ENCODE measurements around the gene HSF5.

The HSF5 gene

DNA sequence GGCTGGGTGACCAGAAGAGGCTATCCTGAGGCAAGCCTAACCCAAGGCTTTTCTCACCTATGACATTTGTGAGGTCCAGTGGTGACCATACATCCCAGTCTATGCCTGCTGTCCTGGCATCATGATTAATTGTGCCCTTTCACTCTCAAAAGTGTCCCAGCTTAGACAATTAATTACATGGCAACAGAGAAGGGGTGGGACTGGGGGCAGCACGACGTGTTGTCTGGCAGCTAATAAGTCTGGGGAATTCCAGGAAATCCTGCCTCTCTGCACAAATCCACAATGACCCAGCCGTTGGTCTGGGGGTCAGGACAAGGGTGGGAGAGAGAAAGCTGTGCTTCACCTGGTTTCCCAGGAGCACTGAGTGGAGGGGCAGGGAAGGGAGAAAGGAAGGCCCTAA lies 40.2 kb upstream of the HSF5 start:
- TF ChIP-seq SPI1 (IDR thresholded peaks at IDR 0.05; ENCODE audit: borderline replicate concordance, low read depth), result no peak
- TF ChIP-seq POLR2AphosphoS5 (IDR thresholded peaks at IDR 0.05; ENCODE audit: low read depth), result no peak
- TF ChIP-seq, protein P1, sequence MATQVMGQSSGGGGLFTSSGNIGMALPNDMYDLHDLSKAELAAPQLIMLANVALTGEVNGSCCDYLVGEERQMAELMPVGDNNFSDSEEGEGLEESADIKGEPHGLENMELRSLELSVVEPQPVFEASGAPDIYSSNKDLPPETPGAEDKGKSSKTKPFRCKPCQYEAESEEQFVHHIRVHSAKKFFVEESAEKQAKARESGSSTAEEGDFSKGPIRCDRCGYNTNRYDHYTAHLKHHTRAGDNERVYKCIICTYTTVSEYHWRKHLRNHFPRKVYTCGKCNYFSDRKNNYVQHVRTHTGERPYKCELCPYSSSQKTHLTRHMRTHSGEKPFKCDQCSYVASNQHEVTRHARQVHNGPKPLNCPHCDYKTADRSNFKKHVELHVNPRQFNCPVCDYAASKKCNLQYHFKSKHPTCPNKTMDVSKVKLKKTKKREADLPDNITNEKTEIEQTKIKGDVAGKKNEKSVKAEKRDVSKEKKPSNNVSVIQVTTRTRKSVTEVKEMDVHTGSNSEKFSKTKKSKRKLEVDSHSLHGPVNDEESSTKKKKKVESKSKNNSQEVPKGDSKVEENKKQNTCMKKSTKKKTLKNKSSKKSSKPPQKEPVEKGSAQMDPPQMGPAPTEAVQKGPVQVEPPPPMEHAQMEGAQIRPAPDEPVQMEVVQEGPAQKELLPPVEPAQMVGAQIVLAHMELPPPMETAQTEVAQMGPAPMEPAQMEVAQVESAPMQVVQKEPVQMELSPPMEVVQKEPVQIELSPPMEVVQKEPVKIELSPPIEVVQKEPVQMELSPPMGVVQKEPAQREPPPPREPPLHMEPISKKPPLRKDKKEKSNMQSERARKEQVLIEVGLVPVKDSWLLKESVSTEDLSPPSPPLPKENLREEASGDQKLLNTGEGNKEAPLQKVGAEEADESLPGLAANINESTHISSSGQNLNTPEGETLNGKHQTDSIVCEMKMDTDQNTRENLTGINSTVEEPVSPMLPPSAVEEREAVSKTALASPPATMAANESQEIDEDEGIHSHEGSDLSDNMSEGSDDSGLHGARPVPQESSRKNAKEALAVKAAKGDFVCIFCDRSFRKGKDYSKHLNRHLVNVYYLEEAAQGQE (IDR thresholded peaks at IDR 0.05; ENCODE audit: insufficient replicate concordance, low read depth), result no peak
- no peak for TF ChIP-seq GABPA (IDR thresholded peaks at IDR 0.05; ENCODE audit: low read depth)
- TF ChIP-seq, protein P2, sequence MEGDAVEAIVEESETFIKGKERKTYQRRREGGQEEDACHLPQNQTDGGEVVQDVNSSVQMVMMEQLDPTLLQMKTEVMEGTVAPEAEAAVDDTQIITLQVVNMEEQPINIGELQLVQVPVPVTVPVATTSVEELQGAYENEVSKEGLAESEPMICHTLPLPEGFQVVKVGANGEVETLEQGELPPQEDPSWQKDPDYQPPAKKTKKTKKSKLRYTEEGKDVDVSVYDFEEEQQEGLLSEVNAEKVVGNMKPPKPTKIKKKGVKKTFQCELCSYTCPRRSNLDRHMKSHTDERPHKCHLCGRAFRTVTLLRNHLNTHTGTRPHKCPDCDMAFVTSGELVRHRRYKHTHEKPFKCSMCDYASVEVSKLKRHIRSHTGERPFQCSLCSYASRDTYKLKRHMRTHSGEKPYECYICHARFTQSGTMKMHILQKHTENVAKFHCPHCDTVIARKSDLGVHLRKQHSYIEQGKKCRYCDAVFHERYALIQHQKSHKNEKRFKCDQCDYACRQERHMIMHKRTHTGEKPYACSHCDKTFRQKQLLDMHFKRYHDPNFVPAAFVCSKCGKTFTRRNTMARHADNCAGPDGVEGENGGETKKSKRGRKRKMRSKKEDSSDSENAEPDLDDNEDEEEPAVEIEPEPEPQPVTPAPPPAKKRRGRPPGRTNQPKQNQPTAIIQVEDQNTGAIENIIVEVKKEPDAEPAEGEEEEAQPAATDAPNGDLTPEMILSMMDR (IDR thresholded peaks at IDR 0.05; ENCODE audit: insufficient read depth, low read length), result no peak
- no peak overlapping the region for H3K27ac ChIP-seq (replicated peaks)
- no peak overlapping the region for H3K4me3 ChIP-seq (replicated peaks; ENCODE audit: insufficient read depth, low read length)
- peaks cover 21% of the 10 kb centered on the region for H3K27me3 ChIP-seq (ENCODE audit: insufficient read depth, poor library complexity, severe bottlenecking)
- no peak for DNase-seq (ENCODE audit: low read depth in 1 of 2, low spot score in 1 of 2)

DNA sequence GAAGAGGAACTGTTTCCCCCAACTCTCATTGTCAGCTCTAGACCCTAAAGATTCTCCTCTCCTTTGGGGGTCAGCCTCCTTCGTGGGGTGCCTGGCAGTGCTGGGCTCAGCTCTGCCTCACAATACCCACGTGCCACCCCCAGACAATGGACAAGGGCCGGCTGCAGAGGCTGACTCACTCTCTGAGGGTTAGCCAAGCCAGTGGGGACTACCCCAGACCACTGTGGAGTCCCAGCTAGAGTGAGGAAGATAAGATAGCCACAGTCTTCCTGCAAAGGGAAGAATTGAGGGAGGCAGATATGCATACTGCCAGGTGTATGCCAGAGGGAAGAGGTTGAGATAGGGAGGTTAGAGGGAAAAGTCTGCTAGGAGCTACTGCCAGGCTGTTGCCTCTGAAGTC lies 39.7 kb upstream of the HSF5 start:
- H3K27me3 ChIP-seq (ENCODE audit: insufficient read depth, poor library complexity, severe bottlenecking), result peaks cover 19% of the 10 kb centered on the region
- TF ChIP-seq, protein P2 (IDR thresholded peaks at IDR 0.05; ENCODE audit: insufficient read depth, low read length), result no peak
- TF ChIP-seq, protein P1 (IDR thresholded peaks at IDR 0.05; ENCODE audit: insufficient replicate concordance, low read depth), result no peak
- no peak for TF ChIP-seq POLR2AphosphoS5 (IDR thresholded peaks at IDR 0.05; ENCODE audit: low read depth)
- TF ChIP-seq SPI1 (IDR thresholded peaks at IDR 0.05; ENCODE audit: borderline replicate concordance, low read depth), result no peak
- TF ChIP-seq GABPA (IDR thresholded peaks at IDR 0.05; ENCODE audit: low read depth), result no peak
- DNase-seq (ENCODE audit: low read depth in 1 of 2, low spot score in 1 of 2), result no peak
- no peak overlapping the region for H3K27ac ChIP-seq (replicated peaks)
- H3K4me3 ChIP-seq (replicated peaks; ENCODE audit: insufficient read depth, low read length), result no peak overlapping the region

DNA sequence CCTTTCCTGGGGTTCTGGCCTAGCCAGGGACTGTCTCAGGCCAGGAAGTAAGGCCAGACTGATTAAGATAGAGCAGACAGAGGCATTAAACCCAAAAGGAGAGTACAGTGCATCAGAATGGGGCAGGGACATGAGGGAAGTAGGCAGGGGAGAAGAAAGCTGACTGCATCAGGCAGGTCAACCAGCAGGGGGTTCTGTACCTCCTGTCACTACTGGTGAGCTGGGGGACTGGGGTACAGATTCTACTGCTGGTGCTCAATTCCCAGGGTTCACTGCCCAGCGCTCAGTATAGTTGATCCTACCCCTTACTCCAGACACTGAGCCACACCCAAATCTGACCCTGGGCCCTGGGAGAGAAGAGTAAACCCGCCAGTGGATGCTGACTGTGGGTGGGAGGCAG lies 39.1 kb upstream of the HSF5 start:
- no peak for DNase-seq (ENCODE audit: low read depth in 1 of 2, low spot score in 1 of 2)
- Histone ChIP-seq H3K27ac (replicated peaks) (no peak overlapping the region), H3K4me3 (replicated peaks; ENCODE audit: insufficient read depth, low read length) (no peak overlapping the region), H3K27me3 (ENCODE audit: insufficient read depth, poor library complexity, severe bottlenecking) (peaks cover 16% of the 10 kb centered on the region)
- TF ChIP-seq POLR2AphosphoS5 (IDR thresholded peaks at IDR 0.05; ENCODE audit: low read depth), result no peak
- TF ChIP-seq GABPA (IDR thresholded peaks at IDR 0.05; ENCODE audit: low read depth), result no peak
- TF ChIP-seq SPI1 (IDR thresholded peaks at IDR 0.05; ENCODE audit: borderline replicate concordance, low read depth), result no peak
- TF ChIP-seq, protein P2 (IDR thresholded peaks at IDR 0.05; ENCODE audit: insufficient read depth, low read length), result peak; percentile 13
- TF ChIP-seq, protein P1 (IDR thresholded peaks at IDR 0.05; ENCODE audit: insufficient replicate concordance, low read depth), result no peak

Measured in HL-60 (cell line).